Measurements from ENCODE around the gene CIDEC. TPM values are rescaled to one million over a fixed set of nuclear protein-coding genes. Genes with fewer than 3 reads are reported as not detected.

CIDEC gene
- total RNA-seq, 1 experiment from 2014 or later = not detected

DNA sequence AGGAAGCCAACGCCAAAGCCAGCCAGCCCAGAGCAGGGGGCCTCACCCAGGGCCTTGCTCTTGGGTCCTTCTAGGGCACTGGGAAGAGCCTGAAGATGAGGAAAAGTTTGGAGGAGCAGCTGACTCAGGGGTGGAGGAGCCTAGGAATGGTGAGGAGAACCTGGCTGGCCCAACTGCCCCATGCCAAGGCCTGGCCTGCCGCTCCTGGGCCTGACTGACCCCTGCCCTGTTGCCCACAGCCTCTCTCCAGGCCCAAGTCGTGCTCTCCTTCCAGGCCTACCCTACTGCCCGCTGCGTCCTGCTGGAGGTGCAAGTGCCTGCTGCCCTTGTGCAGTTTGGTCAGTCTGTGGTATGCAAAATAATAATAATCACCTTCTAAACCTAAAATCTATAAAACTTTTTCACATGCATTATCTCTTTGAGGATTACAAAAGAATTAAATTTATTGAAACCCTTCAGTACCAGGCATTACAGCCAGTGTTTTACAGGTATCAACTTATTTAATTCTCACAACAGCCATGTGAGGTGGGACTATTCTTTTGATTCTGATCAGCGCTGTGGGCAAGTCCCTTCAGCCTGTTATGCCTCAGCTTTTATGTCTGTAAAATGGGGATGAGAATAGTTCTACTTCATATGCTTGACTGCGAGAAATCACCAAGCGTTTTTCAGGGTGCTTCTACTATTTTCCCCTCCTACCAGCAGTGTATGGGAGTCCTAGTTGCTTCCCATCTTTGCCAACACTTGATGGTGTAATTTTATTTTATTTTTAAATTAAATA is 38.4 kb upstream of the CIDEC start:
- intact Hi-C loops (cut with micrococcal nuclease; ENCODE audit: unreplicated experiment) (no loop called here), in situ Hi-C loops (cut with HindIII; ENCODE audit: low pct_unique_long_range_greater_than_20kb, low sequenced_read_pairs) (no loop called here)
- DNase-seq (ENCODE audit: low read depth, low spot score) (no peak), ATAC-seq (no peak)
- Histone ChIP-seq H3K27ac (ENCODE audit: low read length) (no peak overlapping the region), H3K4me3 (ENCODE audit: low read depth in 2 of 2, low read length in 2 of 2) (no peak overlapping the region), H3K36me3 (ENCODE audit: control insufficient read depth, insufficient read depth, low read length) (no peaks in the 10 kb centered on the region), H3K9me3 (ENCODE audit: control insufficient read depth, insufficient read depth, low read depth, low read length) (no peaks in the 10 kb centered on the region), H3K27me3 (ENCODE audit: control insufficient read depth, insufficient read depth, low read length) (no peaks in the 10 kb centered on the region), H3K4me1 (ENCODE audit: control insufficient read depth, insufficient read depth, low read length) (peaks cover 24% of the 10 kb centered on the region)
- TF ChIP-seq CTCF (IDR thresholded peaks at IDR 0.05) = no peak
- TF ChIP-seq REST (IDR thresholded peaks at IDR 0.05; ENCODE audit: insufficient read depth in 1 of 2, low read depth in 2 of 2, low read length in 1 of 2) = no peak
- ChIA-PET CTCF (no interaction called here), POLR2A (no interaction called here)
- no TSS peak for BruUV-seq (replicated peaks)

GRCh38 chr3:9917820-9918219 is 37.8 kb upstream of the CIDEC start:
- ChIA-PET POLR2A (no interaction called here), CTCF (no interaction called here)
- DNase-seq (ENCODE audit: low read depth, low spot score) = no peak
- in situ Hi-C loops (cut with HindIII; ENCODE audit: low pct_unique_long_range_greater_than_20kb, low sequenced_read_pairs) (no loop called here), intact Hi-C loops (cut with micrococcal nuclease; ENCODE audit: unreplicated experiment) (no loop called here)
- ATAC-seq = no peak
- peak overlapping the region; percentile 83 for H3K27ac ChIP-seq (ENCODE audit: low read length)
- TF ChIP-seq CTCF (IDR thresholded peaks at IDR 0.05) (no peak), SIN3A (IDR thresholded peaks at IDR 0.05; ENCODE audit: borderline replicate concordance, insufficient read depth, low read depth, low read length) (no peak), POLR2AphosphoS5 (IDR thresholded peaks at IDR 0.05; ENCODE audit: low read depth, low read length) (no peak), TCF7L2 (IDR thresholded peaks at IDR 0.05; ENCODE audit: low read depth, low read length) (no peak), REST (IDR thresholded peaks at IDR 0.05; ENCODE audit: insufficient read depth in 1 of 2, low read depth in 2 of 2, low read length in 1 of 2) (no peak)
- H3K4me1 ChIP-seq (ENCODE audit: control insufficient read depth, insufficient read depth, low read length) = peaks cover 25% of the 10 kb centered on the region
- no peaks in the 10 kb centered on the region for H3K9me3 ChIP-seq (ENCODE audit: control insufficient read depth, insufficient read depth, low read depth, low read length)
- H3K27me3 ChIP-seq (ENCODE audit: control insufficient read depth, insufficient read depth, low read length) = no peaks in the 10 kb centered on the region
- H3K4me3 ChIP-seq (ENCODE audit: low read depth in 2 of 2, low read length in 2 of 2) = peak overlapping the region; percentile 44 to 72
- H3K36me3 ChIP-seq (ENCODE audit: control insufficient read depth, insufficient read depth, low read length) = no peaks in the 10 kb centered on the region
- no TSS peak for BruUV-seq (replicated peaks)
